K562 treated with DMSO at 1 percent for 4 hours (cell line): ENCODE measurements around the gene CALHM4. TPM values are rescaled to one million over a fixed set of nuclear protein-coding genes. Genes with fewer than 3 reads are reported as not detected.

Experiments
- total RNA-seq: library from RNA; unstranded; fragments of 300-600 nt; gene quantifications from 2 replicates; pipeline ENCODE4 v1.2.3, GENCODE V29; 2022; ENCODE audit not compliant: insufficient read depth

CALHM4 gene
- total RNA-seq: not detected in 2 replicates

GRCh38 chr6:116553451-116553850, at the start of gene CALHM4:
CALHM4 (plus strand) TSS chr6:116553751; CDS start chr6:116553794, 43 bp downstream.

GRCh38 chr6:116511424-116512110, 42.0 kb upstream of the CALHM4 start, which contains the start of gene CALHM5:
CALHM5 (plus strand) TSS chr6:116511639; CDS start chr6:116511697, 58 bp downstream.

GRCh38 chr6:116545651-116546050, 7.9 kb upstream of the CALHM4 start, which contains the start of gene TRAPPC3L:
TRAPPC3L (minus strand) TSS chr6:116545684; CDS start chr6:116545514, 170 bp downstream.

GRCh38 chr6:116570856-116571682, 17.5 kb downstream of the CALHM4 start, which contains the start of gene RWDD1:
RWDD1 (plus strand) TSS chr6:116571504; CDS start chr6:116571583, 79 bp downstream.

Other genes starting within 250 kb of the CALHM4 start
- 0.71 and 2.1 TPM in 2 replicates for gene DSE, start 182.8 kb upstream of the CALHM4 start, total RNA-seq
- gene CALHM6, start 92.4 kb upstream of the CALHM4 start, total RNA-seq: not detected in 2 replicates
- gene CALHM5, start 42.1 kb upstream of the CALHM4 start, total RNA-seq: not detected in 2 replicates
- gene TRAPPC3L, start 8.1 kb upstream of the CALHM4 start, total RNA-seq: not detected in 2 replicates
- gene RWDD1, start 17.8 kb downstream of the CALHM4 start, total RNA-seq: 21.0 and 25.4 TPM in 2 replicates
- gene RSPH4A, start 62.7 kb downstream of the CALHM4 start, total RNA-seq: 0.34 and 0.91 TPM in 2 replicates
- 11.2 and 16.8 TPM in 2 replicates for gene ZUP1, start 115.0 kb downstream of the CALHM4 start, total RNA-seq
- 1.8 and 3.6 TPM in 2 replicates for gene KPNA5, start 127.5 kb downstream of the CALHM4 start, total RNA-seq
- not detected in 2 replicates for gene FAM162B, start 212.0 kb downstream of the CALHM4 start, total RNA-seq